Hypothalamus (tissue), 51 donors: Measurements from ENCODE around the gene ABO.
"Not testable (repeated sequence)": the region's sequence is repeated elsewhere in the genome, so short reads cannot be mapped to it uniquely, and the experiment has no call there.

Experiments used
- DNase-seq, 51 donors: peaks; one replicate each; lab custom pipeline; 2025; lab: John Stamatoyannopoulos, UW

Gene ABO

GRCh38 chr9:133275105-133276000 lies at the start of gene ABO:
Gene ABO, minus strand, starts transcription at chr9:133275201.
- DNase-seq: no peak

- DNase-seq: no peak
These were observed 49.1 kb upstream of the ABO start for GRCh38 chr9:133323991-133324703.

- no peak for DNase-seq
These were observed 48.2 kb upstream of the ABO start for GRCh38 chr9:133323211-133323610.

GRCh38 chr9:133322701-133323100 lies 47.7 kb upstream of the ABO start:
- DNase-seq: no peak

GRCh38 chr9:133321411-133321935 lies 46.5 kb upstream of the ABO start:
- no peak for DNase-seq

GRCh38 chr9:133320421-133320881 lies 45.5 kb upstream of the ABO start:
- DNase-seq: no peak

- DNase-seq: not testable (repeated sequence)
These were observed 42.5 kb upstream of the ABO start for GRCh38 chr9:133317551-133317950.

- DNase-seq: no peak
These were observed 41.0 kb upstream of the ABO start for GRCh38 chr9:133315997-133316396.

GRCh38 chr9:133309608-133310007 lies 34.6 kb upstream of the ABO start:
- no peak for DNase-seq

GRCh38 chr9:133307301-133307700 lies 32.3 kb upstream of the ABO start:
- no peak for DNase-seq

- DNase-seq: no peak
These were observed 31.5 kb upstream of the ABO start for GRCh38 chr9:133306242-133307204.

- no peak for DNase-seq
These were observed 30.7 kb upstream of the ABO start for GRCh38 chr9:133305731-133306130.

GRCh38 chr9:133304477-133305377 lies 29.7 kb upstream of the ABO start:
- DNase-seq: no peak

- no peak for DNase-seq
These were observed 29.1 kb upstream of the ABO start for GRCh38 chr9:133304158-133304470.

- no peak for DNase-seq
These were observed 28.5 kb upstream of the ABO start for GRCh38 chr9:133303266-133304157.

- DNase-seq: no peak
These were observed 26.5 kb upstream of the ABO start for GRCh38 chr9:133301253-133302230.

GRCh38 chr9:133299996-133300395 lies 25.0 kb upstream of the ABO start:
- not testable (repeated sequence) for DNase-seq
